AG04450 (cell line): ENCODE data around the gene MYO5B. TPM values are rescaled to one million over a fixed set of nuclear protein-coding genes. Genes with fewer than 3 reads are reported as not detected.
A peak's percentile ranks its signal among the peaks of the same experiment; 100 is the strongest.

Source experiments
- CTCF ChIA-PET: fragments of 300-600, 350-600 bp; formaldehyde crosslinking; extraction: SDS; loops from one replicate; lab custom pipeline; 2022; ENCODE audit warnings: antibody characterized with exemption, inconsistent platforms; lab: Charles Lee
- POLR2A ChIA-PET: fragments of 350-600 bp; formaldehyde crosslinking; extraction: SDS; loops from one replicate; lab custom pipeline; 2021; ENCODE audit warnings: antibody characterized with exemption, inconsistent platforms; lab: Yijun Ruan, JAX
- DNase-seq: peaks from one replicate; pipeline ENCODE4 v3.0.0-alpha.2; 2011; ENCODE audit warnings: low read depth, low spot score
- H3K27ac ChIP-seq: one replicate; pipeline ENCODE4 v1.5.1; 2012; ENCODE audit warnings: low read depth, low read length, control low read depth
- H3K27me3 ChIP-seq: one replicate; pipeline ENCODE4 v1.6.0; 2012; ENCODE audit warnings: low read length; ENCODE audit not compliant: control insufficient read depth, insufficient read depth
- H3K4me3 ChIP-seq: 2 replicates; pipeline ENCODE4 v1.5.1; 2011; ENCODE audit warnings: mild to moderate bottlenecking, low read depth, low read length, control low read depth
- H3K9me3 ChIP-seq: 2 replicates; pipeline ENCODE4 v1.5.1; 2012; ENCODE audit warnings: low read length; ENCODE audit not compliant: control insufficient read depth, insufficient read depth
- CTCF ChIP-seq: IDR thresholded peaks from 2 replicates; pipeline ENCODE4 v1.5.1; 2011; ENCODE audit warnings: low read depth, low read length, control low read depth, inconsistent platforms
- polyA plus RNA-seq: library from polyadenylated mRNA; depleted of rRNA; stranded (reverse); fragments of >200 nt; gene quantifications from 2 replicates; pipeline ENCODE4 v1.2.3, GENCODE V29; 2011

Gene MYO5B
- polyA plus RNA-seq, 1 experiment: 0.32 TPM

- Histone ChIP-seq H3K4me3 (no peak overlapping the region), H3K27ac (no peak overlapping the region), H3K27me3 (no peaks in the 10 kb centered on the region), H3K9me3 (peaks cover 3% of the 10 kb centered on the region; the same call in 1 of the 2 replicates)
- POLR2A ChIA-PET: interaction anchor here (0.8 kb wide), 1 partner anchor 22 kb away, joined by 4 read pairs; no protein-coding TSS in a partner anchor
- no peak for DNase-seq
- CTCF ChIA-PET: interaction anchor here (2.3 kb wide), 1 partner anchor 23 kb away, joined by 8 read pairs; no protein-coding TSS in a partner anchor
- TF ChIP-seq CTCF: no peak
These were observed 359.5 kb downstream of the MYO5B start for GRCh38 chr18:49835405-49835804.

DNA sequence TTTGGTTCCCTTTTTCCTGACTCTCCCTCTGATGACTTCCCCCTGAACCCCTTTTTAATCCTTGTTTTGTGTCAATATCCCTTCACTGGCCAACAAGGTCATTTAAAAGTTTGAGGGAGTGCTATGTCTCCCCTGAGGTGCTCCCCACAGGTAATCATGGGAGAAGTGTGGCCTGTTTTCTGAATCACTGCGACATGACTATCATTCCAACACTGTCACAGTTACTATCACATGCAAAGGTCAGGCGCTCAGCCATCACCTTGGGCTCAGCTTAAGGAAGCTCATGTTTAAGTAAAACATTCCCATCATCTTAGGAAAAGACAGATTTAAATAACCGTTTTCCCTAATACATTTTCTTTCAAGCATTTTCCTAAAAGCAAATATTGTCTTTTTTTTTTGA is 360.7 kb downstream of the MYO5B start:
- TF ChIP-seq CTCF: no peak
- Histone ChIP-seq H3K27ac (peak overlapping the region; percentile 31), H3K4me3 (no peak overlapping the region), H3K27me3 (no peaks in the 10 kb centered on the region), H3K9me3 (peaks cover 3% of the 10 kb centered on the region; the same call in 1 of the 2 replicates)
- no peak for DNase-seq
- CTCF ChIA-PET: interaction anchor here (0.6 to 2.3 kb wide), 3 partner anchors 24 to 523 kb away, joined by 3 to 8 read pairs (median 3); no protein-coding TSS in a partner anchor
- POLR2A ChIA-PET: interaction anchor here (1.0 kb wide), 1 partner anchor 15 kb away, joined by 4 read pairs; no protein-coding TSS in a partner anchor

- CTCF ChIA-PET: interaction anchor here (1.4 to 2.3 kb wide), 2 partner anchors 25 to 105 kb away, joined by 3 to 8 read pairs; no protein-coding TSS in a partner anchor
- no peak overlapping the region for H3K4me3 ChIP-seq
- no peaks in the 10 kb centered on the region for H3K27me3 ChIP-seq
- no peak for DNase-seq
- no peak for TF ChIP-seq CTCF
- POLR2A ChIA-PET: interaction anchor here (1.0 kb wide), 1 partner anchor 15 kb away, joined by 4 read pairs; no protein-coding TSS in a partner anchor
- no peak overlapping the region for H3K27ac ChIP-seq
- peaks cover 3% of the 10 kb centered on the region; the same call in 1 of the 2 replicates for H3K9me3 ChIP-seq
These were observed 361.1 kb downstream of the MYO5B start for GRCh38 chr18:49833814-49834213.

GRCh38 chr18:49832221-49832647 is 362.7 kb downstream of the MYO5B start:
- DNase-seq: no peak
- Histone ChIP-seq H3K27ac (no peak overlapping the region), H3K4me3 (no peak overlapping the region), H3K27me3 (no peaks in the 10 kb centered on the region), H3K9me3 (peaks cover 4% of the 10 kb centered on the region; the same call in 1 of the 2 replicates)
- no peak for TF ChIP-seq CTCF
- ChIA-PET POLR2A (no interaction called here), CTCF (no interaction called here)

DNA sequence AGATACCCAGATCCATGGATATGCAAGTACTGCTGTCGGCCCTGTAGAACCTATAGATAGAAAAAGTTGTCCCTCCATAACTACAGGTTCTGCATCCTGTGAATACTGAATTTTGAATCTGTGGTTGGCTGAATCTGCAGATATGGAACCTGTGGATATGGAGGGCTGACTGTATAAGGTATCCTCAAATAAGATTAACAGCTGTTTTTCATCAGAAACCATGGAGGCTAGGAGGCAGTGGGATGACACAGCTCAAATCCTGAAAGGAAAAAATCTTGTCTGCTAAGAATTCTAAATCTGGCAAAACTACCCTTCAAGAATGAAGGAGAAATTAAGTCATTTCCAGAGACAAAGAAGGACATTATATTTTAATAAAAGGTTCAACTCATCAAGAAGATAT is 367.0 kb downstream of the MYO5B start:
- Histone ChIP-seq H3K27ac (no peak overlapping the region), H3K27me3 (no peaks in the 10 kb centered on the region), H3K4me3 (no peak overlapping the region), H3K9me3 (peaks cover 6% of the 10 kb centered on the region; the same call in 1 of the 2 replicates)
- DNase-seq: no peak
- TF ChIP-seq CTCF: no peak
- ChIA-PET CTCF (no interaction called here), POLR2A (no interaction called here)
